GM12892 (cell line): Measurements from ENCODE around the gene RBM4.

Source experiments
- POLR2A ChIP-seq: IDR thresholded peaks from 2 replicates; pipeline ENCODE4 v1.6.1; 2011; ENCODE audit warnings: low read depth, low read length, control low read depth
- POLR2AphosphoS5 ChIP-seq: IDR thresholded peaks from 2 replicates; pipeline ENCODE4 v1.6.1; 2011; ENCODE audit warnings: low read depth, low read length, control low read depth
- TAF1 ChIP-seq: IDR thresholded peaks from 2 replicates; pipeline ENCODE4 v1.6.1; 2011; ENCODE audit warnings: low read depth, mild to moderate bottlenecking, control low read depth, low read length, borderline replicate concordance

GRCh38 chr11:66600631-66601233 lies 37.8 kb upstream of the RBM4 start:
- TF ChIP-seq POLR2A (no peak), TAF1 (no peak), POLR2AphosphoS5 (no peak)
